Ureter (tissue), 1 donor: ENCODE data around the gene CROT. TPM values are rescaled to one million over a fixed set of nuclear protein-coding genes. Genes with fewer than 3 reads are reported as not detected.
A peak's percentile ranks its signal among the peaks of the same experiment; 100 is the strongest.

Experiments
- DNase-seq: peaks from one replicate; pipeline ENCODE4 v3.0.0-alpha.2; 2020; ENCODE audit warnings: low spot score
- total RNA-seq: library from RNA; stranded (reverse); gene quantifications from one replicate; pipeline ENCODE4 v1.2.4, GENCODE V29; 2023
- donor health status: DM: yes; HTN: yes; CAD: no.

The CROT gene
- total RNA-seq, 1 donor from 2014 or later: 96.9 TPM

- no peak for DNase-seq
Observed at GRCh38 chr7:87413951-87414793, 68.7 kb downstream of the CROT start.

GRCh38 chr7:87414794-87415188, 69.3 kb downstream of the CROT start:
- DNase-seq: no peak

DNA sequence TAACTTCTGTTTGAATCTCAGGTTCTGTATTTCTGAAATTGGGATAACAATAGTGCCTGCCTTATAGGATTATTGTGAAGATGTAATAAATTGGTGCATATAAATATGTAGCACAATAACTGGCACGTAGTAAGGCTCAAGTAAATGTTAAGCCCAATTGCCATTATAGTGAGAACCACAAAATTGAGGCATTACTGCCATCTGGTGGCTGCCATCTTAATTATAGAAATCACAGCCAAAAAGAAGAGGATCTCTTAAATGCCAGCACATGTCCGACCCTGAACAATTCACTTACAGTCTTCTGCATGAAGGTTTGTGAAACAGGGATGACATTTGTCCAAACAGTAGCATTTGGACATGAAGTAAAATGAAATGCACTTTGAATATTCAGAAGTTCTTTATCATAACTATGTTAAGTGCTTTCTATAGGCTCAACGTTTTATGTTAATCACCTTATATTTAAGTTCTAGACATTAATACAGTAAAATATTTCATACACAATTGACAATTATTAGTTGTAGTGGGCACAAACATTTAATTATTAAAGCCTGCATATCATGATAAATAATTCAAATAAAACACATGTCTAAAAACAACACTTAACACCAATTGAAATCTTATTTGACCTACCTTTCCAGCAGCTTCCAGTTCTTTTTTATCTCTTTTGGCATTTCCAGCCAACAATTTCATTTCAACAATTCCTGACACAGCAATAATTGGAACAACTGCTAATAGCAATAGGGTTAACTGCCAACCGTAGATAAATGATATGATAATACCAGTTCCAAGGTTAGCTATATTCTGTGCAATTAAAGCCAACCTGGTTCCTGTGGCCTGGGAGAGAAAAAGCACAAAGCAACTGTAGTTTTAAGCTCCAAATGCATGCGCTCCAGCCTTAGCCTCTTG, 71.5 kb downstream of the CROT start:
- peak; percentile 67 for DNase-seq

- DNase-seq: no peak
Observed at GRCh38 chr7:87420173-87420572, 74.7 kb downstream of the CROT start.

DNA sequence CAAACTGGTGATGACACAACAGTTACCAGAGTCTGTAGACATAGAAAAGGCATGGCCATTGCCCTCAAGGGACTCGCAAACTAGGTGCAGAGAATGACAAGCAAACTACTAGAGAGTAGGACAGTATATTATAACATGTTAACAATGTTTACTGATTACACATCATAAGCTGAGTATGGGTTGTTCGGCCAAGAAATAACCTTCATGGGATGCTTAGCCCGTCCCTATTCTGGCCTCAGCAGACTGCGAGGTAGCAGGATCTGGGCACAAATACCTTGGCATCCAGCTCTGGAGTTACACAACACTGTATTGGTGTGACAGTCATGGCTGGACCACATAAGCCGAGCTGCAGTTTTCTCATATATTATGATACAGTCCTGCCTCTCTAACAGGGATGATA, 78.6 kb downstream of the CROT start:
- no peak for DNase-seq

DNA sequence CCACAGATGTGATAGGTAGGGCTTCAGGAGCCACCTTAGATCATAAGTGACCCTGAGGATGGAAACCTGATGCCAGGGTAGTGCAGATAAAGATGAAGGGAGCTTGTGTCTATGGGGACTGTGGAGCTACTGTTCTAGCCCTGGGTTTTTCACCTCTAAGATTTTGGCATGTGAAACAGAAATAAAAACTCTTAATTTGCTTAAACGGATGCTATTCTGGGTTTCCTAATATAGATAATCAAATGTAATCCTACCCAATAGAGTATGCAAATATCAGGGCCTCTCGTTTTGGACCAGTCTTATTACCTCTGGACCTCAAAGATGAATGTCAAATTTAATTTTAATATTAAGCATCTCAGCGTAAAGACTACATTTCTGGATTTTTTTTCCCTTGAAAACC, 80.7 kb downstream of the CROT start:
- no peak for DNase-seq

- no peak for DNase-seq
Observed at GRCh38 chr7:87427288-87427687, 81.8 kb downstream of the CROT start.

GRCh38 chr7:87432536-87432935, 87.1 kb downstream of the CROT start:
- no peak for DNase-seq

- no peak for DNase-seq
Observed at GRCh38 chr7:87435546-87435945, 90.1 kb downstream of the CROT start.

DNA sequence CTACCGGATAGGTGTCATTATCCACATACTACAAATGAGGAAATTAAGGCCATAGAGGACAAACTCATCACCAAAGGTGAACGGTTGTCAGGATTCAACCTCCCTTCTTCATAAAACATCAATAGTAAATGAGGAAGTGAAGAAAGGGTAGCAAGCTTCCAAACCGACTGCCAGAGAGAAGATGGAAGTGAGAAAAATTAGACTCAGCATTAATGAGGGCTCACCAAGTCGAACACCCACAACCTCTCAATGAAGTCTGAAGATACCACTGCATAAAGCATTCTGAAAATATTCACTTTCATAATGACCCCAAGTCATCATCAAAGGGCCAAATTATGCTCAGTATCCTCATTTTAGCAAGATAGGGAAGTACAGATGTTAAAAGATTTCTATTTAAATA, 100.4 kb downstream of the CROT start:
- DNase-seq: no peak

DNA sequence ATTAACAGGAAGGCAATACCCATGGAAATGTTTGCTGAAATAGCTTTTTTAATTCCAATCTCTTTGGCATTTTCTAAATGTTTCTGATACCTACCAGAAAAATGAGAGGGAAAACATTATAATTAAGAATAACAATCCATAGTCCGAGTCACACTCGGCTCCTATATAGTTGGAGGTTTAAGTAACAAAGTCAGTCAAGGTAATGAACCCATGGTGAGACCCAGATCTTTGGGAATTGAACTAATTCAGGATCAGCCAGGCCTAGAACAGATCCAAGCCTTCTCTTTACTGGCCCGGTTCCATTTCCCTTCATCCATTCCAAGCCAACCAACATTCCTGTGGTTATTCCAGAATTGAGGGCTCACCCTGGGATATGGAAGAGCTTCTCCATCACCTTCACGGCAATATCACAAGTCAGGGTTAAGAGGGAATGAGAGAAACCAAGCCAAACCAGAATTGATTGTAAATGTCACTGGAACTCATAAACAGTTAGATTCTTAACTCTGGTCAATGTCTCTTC, 101.7 kb downstream of the CROT start:
- DNase-seq: no peak

DNA sequence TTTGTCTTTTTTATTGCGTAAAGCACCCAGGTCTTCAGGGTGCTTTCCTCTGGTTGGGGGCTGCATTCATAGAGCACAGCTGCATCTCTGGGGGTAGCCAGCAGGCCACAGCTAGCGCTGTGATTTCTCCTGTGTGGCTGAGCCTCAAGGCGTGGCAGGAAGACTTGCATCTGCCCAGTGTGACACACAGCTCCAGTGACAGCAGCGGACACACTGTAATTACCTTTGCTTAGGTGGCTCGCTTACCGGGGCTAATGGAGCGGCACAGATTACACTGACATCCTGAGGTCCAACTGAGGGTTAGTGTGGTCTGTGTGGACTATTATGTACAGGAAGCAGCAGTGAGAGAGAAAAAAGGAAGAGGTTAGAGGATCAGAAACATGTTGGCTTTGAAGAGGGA, 102.9 kb downstream of the CROT start:
- no peak for DNase-seq

Other genes with a start within 250 kb of the CROT start
- gene DMTF1, start 193.2 kb upstream of the CROT start, total RNA-seq: 92.4 TPM
- 39.3 TPM for gene TMEM243, start 125.9 kb upstream of the CROT start, total RNA-seq
- 4.0 TPM for gene ABCB4, start 130.0 kb downstream of the CROT start, total RNA-seq